Stimulated activated CD8-positive, alpha-beta memory T cell treated with anti-CD3 and anti-CD28 coated beads, Interleukin-12 subunit alpha, Interleukin-12 subunit beta, amount 100 ng/mL, for 24 hours (primary cell): ENCODE results near the gene GPR148.
"Not testable (repeated sequence)": the region's sequence is repeated elsewhere in the genome, so short reads cannot be mapped to it uniquely, and the experiment has no call there.

Experiments used
- DNase-seq: peaks from one replicate; pipeline ENCODE4 v3.0.0-alpha.2; 2020; ENCODE audit errors: extremely low read depth

Gene GPR148, protein sequence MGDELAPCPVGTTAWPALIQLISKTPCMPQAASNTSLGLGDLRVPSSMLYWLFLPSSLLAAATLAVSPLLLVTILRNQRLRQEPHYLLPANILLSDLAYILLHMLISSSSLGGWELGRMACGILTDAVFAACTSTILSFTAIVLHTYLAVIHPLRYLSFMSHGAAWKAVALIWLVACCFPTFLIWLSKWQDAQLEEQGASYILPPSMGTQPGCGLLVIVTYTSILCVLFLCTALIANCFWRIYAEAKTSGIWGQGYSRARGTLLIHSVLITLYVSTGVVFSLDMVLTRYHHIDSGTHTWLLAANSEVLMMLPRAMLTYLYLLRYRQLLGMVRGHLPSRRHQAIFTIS

DNA sequence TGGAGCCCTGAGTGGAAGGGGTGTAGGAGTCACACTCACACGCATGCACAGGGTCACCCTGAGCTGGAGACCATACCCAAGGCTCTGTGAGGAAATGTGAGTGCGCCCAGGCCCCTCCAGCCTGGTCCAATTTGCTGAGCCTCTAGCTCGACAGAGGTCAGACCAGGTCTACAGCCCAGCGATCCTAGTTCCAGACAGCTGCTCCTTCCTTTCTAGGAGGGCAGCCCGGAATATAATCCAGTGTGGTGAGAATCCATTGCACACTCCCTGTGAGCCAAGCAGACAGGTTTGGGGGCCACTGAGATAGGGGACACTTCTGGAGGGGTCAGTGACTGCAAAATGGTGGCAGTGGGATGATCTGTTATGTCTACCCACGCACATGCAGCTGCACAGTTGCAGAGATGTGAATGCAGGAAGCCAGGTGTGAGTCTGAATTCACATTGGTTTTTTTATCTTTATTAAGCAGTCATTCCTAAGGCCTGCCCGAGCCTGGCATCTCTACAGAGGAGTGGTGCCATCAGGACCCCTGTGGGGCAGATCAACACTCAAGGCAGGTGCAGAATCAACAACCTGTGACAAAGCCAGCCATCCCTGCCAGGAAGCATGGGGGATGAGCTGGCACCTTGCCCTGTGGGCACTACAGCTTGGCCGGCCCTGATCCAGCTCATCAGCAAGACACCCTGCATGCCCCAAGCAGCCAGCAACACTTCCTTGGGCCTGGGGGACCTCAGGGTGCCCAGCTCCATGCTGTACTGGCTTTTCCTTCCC is at the start of gene GPR148:
TSS of gene GPR148 (plus strand) at position 522 of the 768 bp plus-strand sequence. CDS start at position 604, 82 bp downstream.
- no peak for DNase-seq

DNA sequence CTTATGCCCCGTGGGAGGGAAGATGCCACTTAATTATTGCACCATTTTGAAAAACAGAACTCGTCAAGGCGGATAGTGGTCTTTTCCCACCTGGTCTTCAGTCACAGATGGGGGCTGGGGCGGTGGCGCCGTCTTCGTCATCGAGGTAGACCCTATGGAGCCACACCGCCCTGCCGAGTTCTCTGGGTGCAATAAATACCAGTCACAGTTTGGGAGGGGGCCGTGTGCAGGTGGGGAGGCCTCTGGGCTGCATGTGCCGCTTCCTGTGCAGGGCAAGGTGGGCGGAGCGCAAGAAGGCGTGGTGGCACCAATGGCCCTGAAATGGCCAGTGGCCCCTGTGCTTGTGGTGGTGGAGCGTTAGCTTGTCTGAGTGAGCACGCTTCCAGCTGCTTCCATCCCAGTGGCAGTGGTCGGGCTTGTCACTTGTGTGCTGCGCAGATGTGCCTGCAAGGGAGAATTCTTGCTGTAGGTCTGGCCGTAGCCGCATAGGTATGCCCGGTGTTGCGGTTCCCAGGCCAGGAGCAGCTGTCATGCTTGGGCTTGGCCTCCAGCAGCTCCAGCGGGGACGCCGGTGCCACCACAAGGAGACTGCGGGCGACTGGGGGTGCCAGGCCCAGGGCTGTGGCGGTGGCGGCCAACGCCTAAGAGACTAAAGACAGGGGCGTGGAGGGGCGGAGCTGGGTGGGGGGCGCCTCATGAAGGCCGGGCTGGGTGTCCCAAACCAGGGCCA is 36.7 kb upstream of the GPR148 start:
- not testable (repeated sequence) for DNase-seq

DNA sequence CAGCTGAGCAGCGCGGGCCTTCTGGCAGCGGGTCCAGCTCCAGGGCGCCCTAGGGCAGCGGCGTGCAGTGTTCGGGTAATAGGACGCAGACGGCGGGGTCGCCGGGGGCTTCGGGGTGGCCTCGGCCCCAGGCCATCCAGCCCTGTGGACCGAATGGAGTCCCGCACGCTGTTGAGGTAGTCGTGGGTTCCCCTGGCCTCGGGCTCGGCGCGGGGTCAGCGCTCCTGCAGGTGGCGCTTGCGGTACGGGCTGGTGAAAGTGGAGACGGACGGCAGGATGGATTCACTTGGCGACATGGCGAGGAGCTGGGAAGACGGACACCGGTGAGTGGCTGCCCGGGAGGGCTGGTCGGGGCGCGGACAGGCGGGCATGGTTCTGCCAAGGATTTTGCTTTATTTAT is 35.4 kb upstream of the GPR148 start:
- DNase-seq = not testable (repeated sequence)

DNA sequence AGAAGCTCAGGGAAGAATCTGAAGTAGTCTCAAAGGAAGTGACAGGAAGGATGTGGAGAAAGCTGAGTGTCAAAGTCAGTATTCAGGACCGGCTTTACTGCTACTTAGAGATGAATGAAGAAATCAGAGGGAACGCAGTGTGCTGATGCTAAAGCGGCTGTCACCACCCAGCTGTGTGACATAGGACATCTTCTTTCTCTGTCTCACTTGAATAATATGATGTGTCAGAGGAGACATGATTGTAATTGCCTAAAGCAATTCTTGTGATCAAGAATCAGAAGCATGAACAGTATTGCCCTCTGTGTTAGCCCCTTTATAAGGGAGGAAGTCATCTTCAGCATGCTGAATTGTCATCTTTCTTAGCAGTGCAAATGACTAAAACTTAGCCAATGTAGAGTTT is 25.6 kb upstream of the GPR148 start:
- DNase-seq = not testable (repeated sequence)

DNA sequence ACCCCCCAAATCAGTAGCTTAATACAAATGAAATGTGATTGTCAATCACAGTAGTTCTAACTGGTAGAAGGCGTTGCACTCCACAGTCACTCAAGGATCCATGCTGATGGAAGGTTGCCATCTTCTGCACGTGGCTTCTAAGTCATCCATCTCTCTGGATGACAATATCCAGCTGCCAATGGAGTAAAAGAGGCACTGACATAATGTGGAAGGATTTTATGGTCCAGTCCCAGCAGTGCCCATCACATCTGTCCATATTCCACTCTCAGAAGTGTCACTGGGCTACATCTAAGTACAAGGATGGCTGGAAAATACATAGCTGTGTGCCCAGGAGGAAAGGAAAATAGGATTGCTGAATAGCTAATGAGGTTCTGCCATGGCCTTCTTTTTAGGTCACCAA is 14.1 kb upstream of the GPR148 start:
- DNase-seq = not testable (repeated sequence)

DNA sequence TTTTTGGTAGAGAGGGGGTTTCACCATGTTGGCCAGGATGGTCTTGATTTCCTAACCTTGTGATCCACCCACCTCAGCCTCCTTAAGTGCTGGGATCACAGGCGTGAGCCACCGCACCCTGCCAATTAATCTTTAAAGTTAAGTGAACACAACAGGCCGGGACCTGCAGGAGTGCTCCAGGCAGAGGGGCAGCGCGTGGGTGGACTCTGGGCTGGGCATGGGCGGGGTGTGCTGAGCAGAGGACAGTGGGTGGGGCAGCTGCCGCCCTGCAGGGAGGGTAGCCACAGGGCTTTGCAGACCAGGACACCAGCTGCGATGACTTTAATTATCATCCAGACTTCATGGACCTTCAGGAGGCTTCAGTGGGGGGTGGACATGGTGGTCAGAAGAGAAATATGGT is 8.8 kb upstream of the GPR148 start:
- DNase-seq = no peak

DNA sequence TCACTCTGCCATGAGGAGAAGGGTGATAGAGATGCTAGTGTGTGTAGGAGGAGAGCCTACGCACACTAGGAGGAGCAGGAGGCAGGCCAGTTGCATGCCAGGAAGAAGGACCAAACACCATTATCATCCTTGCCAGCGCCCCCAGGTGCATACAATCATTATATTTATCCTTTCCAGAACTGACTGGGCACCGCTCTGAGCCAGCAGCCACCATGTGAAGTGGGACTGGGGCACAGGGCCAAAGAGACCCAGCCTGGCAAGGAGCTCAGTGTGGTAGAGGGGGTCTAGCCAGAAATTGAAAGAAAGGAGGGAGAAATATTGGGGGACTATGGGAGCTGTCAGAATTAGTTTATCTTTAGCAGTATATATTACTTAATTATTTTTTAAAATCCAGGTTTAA is 8.3 kb upstream of the GPR148 start:
- DNase-seq = no peak

DNA sequence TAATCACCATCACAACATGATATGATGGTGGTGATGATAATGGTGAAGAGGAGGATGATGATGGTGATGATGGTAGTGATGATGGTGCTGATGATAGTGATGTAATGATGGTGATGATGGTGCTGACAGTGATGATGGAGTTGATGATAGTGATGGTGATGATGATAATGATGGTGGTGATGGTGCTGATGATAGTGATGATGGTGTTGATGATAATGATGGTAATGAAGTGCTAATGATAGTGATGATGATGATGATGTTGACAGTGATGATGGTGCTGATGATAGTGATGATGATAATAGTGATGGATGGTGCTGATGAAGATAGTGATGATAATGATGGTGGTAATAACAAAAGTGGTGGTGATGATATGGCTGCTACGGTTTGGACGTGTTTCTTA is 4.4 kb upstream of the GPR148 start:
- DNase-seq = no peak

DNA sequence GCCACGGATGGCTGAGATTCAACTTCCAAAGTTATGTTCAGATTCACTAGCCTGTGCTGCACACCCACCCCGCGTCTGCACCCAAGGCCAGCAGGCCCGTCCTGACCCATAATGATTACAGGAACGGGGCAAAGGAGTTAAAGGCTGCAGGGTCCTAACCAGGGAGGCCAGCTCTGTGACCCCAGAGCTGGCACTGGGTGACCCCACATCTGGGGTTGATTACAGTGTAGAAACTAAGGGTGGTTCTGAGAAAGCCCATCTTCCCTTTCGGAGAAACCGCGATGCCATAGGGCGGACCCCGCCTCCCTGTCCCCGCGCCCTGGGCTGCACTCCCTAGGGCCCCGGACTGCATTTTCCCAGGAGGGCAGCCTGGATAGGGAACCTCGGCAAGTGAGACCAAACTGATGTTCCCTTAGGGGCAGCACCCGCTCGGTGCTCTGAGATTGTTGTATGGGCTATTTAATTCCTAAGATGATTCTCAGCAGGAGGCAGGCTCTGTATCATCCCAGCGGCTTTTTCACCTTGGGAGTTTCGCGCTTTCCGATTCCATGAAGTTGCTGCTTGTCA is 2.2 kb upstream of the GPR148 start:
- no peak for DNase-seq

DNA sequence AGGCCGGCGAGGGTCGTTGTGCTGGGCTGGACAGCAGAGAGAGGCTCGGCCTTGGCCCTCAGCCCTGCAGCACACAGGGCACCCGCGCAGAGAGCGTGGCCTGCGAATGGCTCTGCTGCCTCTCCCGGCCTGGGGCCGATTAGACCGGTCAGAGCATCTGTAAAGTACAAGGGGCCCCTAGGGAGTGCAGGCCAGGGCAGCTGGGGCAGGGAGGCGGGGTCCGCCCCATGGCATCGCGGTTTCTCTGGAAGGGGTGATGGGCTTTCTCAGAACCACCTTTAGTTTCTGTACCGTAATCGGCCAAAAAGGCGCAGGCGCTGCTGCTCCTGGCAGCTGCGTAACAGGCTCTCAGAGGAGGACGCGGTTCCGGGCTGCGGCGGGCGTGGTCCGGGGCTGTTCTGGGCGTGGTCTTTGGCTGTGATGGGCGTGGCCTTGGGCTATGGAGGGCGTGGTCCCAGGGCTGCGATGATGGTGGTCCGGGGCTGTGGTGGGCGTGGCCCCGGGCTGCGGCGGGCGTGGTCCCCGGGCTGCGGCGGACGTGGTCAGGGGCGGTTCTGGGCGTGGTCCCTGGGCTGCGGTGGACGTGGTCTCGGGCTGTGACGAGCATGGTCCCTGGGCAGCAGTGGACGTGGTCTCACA is 1.5 kb upstream of the GPR148 start:
- peak; percentile 76 for DNase-seq

DNA sequence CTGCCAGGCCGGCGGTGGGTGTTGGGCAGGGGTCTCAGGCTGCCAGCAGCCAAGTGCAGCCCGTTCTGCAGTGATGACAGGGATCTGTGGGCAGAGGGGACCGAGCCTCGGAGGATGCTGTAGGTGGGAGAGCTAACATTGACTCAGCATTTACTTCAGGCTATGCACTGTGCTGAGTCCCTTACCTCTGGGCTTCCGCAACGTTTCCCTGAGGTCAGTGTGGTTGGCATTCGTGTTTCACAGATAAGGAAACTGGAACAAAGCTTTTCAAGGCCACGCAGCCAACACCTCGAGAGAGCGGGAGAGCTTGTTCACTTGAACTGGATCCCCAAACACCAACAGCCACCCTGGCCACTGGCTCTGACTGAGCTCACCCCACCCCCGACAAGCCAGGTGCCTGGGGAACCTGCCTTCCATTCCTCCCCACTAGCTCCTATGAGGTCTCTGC is 839 bp upstream of the GPR148 start:
- peak; percentile 9 for DNase-seq

DNA sequence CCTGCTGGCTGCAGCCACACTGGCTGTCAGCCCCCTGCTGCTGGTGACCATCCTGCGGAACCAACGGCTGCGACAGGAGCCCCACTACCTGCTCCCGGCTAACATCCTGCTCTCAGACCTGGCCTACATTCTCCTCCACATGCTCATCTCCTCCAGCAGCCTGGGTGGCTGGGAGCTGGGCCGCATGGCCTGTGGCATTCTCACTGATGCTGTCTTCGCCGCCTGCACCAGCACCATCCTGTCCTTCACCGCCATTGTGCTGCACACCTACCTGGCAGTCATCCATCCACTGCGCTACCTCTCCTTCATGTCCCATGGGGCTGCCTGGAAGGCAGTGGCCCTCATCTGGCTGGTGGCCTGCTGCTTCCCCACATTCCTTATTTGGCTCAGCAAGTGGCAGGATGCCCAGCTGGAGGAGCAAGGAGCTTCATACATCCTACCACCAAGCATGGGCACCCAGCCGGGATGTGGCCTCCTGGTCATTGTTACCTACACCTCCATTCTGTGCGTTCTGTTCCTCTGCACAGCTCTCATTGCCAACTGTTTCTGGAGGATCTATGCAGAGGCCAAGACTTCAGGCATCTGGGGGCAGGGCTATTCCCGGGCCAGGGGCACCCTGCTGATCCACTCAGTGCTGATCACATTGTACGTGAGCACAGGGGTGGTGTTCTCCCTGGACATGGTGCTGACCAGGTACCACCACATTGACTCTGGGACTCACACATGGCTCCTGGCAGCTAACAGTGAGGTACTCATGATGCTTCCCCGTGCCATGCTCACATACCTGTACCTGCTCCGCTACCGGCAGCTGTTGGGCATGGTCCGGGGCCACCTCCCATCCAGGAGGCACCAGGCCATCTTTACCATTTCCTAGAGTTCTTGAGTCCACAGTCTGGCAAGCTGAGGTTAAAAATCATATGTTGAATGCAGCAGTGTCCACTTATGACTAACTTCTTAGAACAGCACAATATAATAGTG is 741 bp downstream of the GPR148 start:
- DNase-seq = no peak

DNA sequence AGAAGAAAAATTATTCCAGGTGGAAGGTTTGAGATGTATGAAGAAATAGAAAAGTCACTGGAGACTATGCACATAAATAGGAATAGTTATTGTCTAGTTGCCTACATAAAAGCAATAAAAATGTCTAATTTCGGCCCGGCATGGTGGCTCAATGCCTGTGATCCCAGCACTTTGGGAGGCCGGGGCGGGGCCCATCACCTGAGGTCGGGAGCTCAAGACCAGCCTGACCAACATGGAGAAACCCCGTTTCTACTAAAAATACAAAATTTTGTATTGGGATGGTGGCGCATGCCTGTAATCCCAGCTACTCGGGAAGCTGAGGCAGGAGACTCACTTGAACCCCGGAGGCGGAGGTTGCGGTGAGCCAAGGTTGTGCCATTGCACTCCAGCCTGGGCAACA is 3.4 kb downstream of the GPR148 start:
- DNase-seq = not testable (repeated sequence)

DNA sequence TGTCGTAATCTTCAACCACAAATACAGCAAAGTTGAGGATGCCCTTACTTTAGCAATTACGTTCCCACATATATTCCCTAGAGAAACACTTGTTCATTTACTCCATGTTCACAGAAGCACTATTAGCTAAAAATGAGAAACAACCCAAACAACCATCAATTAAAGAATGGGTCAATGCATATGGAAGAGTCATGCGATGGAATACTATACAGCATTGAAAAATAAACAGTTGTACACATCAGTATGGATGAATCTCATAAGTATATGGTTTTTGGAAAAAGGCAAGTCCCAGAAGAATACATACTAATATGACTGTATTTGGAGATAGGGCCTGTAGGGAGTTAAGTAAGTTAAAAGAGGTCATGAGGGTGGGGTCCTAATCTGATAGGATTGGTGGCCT is 6.3 kb downstream of the GPR148 start:
- no peak for DNase-seq

DNA sequence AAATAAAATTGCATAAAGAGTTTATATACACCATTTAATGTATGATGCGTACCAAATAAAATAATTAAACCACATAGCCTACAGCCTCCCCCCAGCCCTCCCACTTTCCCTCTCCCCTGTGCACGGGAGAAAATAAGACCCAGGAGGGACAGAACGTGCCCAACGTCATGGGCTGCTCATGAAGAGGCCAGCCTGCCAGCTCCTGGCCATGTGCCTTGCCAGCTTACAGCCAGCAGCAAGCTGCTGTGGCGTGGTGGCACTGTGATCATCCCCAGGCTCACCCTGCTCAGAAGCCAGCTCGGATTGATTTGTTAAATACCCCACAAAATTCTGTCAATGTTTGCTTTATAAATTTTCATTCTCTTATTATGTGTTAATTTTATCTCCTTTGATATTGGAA is 7.6 kb downstream of the GPR148 start:
- DNase-seq = no peak

DNA sequence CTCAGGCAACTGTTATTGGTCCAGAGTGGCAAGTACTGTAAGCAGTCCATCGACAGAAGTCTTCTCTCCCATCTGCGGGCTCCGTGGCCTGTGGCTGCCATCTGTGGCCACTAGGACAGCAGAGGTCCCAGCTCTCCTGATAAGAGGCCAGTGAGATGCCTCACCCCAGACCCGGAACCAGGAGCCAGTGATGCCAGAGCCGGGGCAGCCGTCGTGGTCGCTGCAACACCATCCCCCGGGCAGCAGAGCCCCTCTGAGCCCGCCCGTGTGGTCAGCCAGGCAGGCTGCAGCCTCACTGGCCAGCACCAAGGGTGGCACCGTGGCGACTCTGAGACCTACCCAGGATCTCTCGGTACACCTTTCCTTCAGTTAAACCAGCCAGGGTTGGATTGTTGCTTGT is 8.7 kb downstream of the GPR148 start:
- no peak for DNase-seq

DNA sequence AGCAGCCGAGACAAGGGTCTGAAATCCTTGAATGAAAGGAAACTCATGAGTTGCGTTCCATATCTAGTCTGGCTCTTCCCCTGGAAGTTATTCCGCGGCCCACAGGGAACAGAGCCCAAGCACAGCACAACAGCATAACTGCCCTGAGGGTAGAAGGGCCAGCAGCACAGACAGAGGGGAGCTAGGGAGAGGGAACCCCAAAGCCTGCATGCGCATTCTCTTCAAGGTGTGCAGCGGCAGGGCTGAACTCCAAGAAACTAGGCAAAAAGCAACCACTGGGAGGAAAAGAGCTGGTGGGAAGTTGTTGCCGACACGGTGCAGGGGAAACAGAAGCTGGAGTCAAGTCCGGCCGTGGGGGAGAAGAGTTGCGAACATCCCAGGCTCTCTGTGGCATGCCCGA is 11.8 kb downstream of the GPR148 start:
- no peak for DNase-seq

DNA sequence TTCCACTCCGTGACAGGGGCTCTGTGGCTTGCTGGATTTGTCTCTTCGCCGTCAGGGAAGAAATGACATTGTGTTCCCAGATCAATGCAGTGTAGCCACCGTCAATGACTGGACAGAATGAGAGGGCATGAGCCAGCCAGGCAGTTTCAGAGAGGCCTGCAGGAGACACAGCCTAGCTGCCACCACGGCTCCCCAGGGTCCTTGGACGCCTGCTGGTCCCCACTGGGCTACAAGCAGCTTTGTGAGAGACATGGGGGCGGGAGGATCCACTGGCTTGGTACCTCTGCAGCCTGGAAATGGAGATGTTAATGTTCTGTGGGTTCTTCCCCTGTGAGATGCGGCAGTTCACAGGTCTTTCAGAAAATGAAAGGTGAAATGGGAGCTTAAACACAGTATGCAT is 14.4 kb downstream of the GPR148 start:
- no peak for DNase-seq

DNA sequence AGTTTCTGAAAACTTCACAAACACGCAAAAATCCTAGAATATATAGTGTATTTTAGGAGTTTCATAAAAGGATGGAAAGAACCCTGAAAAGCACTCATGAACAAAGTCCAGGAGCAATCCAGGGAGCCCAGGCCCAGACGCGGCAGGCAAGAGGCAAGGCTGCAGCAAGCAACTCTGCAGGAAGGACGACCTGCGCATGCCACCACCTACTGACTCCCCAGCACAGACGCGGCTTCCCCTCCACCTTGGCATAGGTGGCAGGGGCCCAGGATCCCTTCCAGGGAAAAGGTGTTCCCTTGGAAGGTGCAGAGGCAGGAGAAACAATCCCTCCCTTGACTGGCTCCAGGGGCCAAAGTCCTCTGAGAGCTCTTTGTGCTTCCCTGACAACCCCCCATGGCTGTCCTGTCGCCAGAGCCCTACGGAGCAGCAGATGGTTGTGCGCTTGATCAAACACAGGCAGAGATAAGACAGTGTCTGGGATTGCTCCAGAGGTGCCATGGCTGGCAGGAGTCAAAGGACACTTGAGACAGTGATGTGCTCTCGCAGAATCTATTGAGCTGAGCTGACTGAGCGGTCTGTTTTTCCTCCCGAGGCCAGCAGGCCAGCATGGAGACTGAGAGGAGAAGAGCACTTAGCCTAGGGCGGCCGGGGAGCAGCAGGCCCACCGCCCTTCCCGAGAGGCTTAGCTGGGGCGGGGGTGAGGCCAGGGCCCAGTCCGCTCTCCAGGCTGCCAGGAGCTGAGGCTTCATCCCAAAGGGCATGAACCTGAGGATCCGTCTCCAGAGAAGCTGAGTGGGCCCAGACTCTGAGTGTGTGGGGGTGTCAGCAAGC is 15.6 kb downstream of the GPR148 start:
- no peak for DNase-seq

DNA sequence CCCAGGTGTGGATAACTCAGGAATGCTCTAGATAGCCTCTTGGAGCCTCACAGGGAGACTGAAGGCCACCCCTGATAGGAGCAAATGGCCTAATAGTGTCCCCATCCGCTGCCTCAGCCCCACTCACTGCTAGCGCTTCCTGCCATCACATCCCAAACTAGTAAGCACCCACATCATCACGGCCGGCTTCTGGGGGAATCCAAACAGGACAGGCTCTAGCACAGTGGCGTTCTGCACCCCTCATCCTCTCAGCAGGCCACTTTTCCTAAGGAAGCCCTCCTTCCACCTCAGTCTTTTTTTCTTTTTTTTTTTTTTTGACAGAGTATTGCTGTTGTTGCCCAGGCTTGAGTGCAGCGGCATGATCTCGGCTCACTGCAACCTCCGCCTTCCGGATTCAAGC is 20.2 kb downstream of the GPR148 start:
- no peak for DNase-seq
